DND-41 (cell line): ENCODE measurements around the gene ZNF526.

ENCODE experiments used
- CTCF ChIP-seq: IDR thresholded peaks from 2 replicates; pipeline ENCODE4 v1.5.1; 2012; ENCODE audit warnings: borderline replicate concordance, low read length, moderate library complexity, mild to moderate bottlenecking; ENCODE audit not compliant: poor library complexity, severe bottlenecking; ENCODE audit errors: extremely low read depth
- EZH2 ChIP-seq: IDR thresholded peaks from 3 replicates; pipeline ENCODE4 v1.6.1; 2012; ENCODE audit warnings: borderline replicate concordance, low read depth, mild to moderate bottlenecking, moderate library complexity, low read length, inconsistent platforms; ENCODE audit not compliant: severe bottlenecking

- TF ChIP-seq CTCF, result no peak
- no peak for TF ChIP-seq EZH2
Measured at GRCh38 chr19:42275103-42275502, 55.0 kb downstream of the ZNF526 start.
